NOMO-1 treated with DMSO at 0.1 percent for 48 hours (cell line): ENCODE results near the gene RINL.
"Not testable (repeated sequence)": the region's sequence is repeated elsewhere in the genome, so short reads cannot be mapped to it uniquely, and the experiment has no call there.

Experiments used
- DNase-seq: peaks from one replicate; lab custom pipeline; 2025; ENCODE audit not compliant: unreplicated experiment; lab: John Stamatoyannopoulos, UW

RINL gene

GRCh38 chr19:38836983-38837626 is 41.0 kb downstream of the RINL start:
- DNase-seq = no peak

- no peak for DNase-seq
Measured at GRCh38 chr19:38836159-38836982, 41.7 kb downstream of the RINL start.

- no peak for DNase-seq
Measured at GRCh38 chr19:38834590-38834989, 43.5 kb downstream of the RINL start.

- no peak for DNase-seq
Measured at GRCh38 chr19:38834104-38834490, 44.0 kb downstream of the RINL start.

- no peak for DNase-seq
Measured at GRCh38 chr19:38833092-38833425, 45.0 kb downstream of the RINL start.

- peak; percentile 30 for DNase-seq
Measured at GRCh38 chr19:38831142-38831605, 46.9 kb downstream of the RINL start.

- DNase-seq = no peak
Measured at GRCh38 chr19:38830039-38830733, 47.9 kb downstream of the RINL start.

GRCh38 chr19:38829203-38829602 is 48.9 kb downstream of the RINL start:
- DNase-seq = peak; percentile 22

GRCh38 chr19:38826856-38827551 is 51.1 kb downstream of the RINL start:
- no peak for DNase-seq

GRCh38 chr19:38825936-38826335 is 52.1 kb downstream of the RINL start:
- not testable (repeated sequence) for DNase-seq

- DNase-seq = not testable (repeated sequence)
Measured at GRCh38 chr19:38821230-38821825, 56.7 kb downstream of the RINL start.

- DNase-seq = no peak
Measured at GRCh38 chr19:38819231-38819920, 58.7 kb downstream of the RINL start.
